HEK293T (cell line): ENCODE results near the gene APOBEC3B.

Experiments
- CTBP1 ChIP-seq: fragments of 450-650 bp; IDR thresholded peaks from 2 replicates; pipeline ENCODE4 v1.6.1; 2016; ENCODE audit warnings: borderline replicate concordance
- FOXM1 ChIP-seq: fragments of 450-650 bp; IDR thresholded peaks from 2 replicates; pipeline ENCODE4 v1.6.1; 2017; ENCODE audit warnings: mild to moderate bottlenecking, borderline replicate concordance
- HDGF ChIP-seq: fragments of 450-650 bp; IDR thresholded peaks from 2 replicates; pipeline ENCODE4 v1.6.1; 2017; ENCODE audit warnings: antibody characterized with exemption, borderline replicate concordance
- LEF1 ChIP-seq: fragments of 450-650 bp; IDR thresholded peaks from 2 replicates; pipeline ENCODE4 v1.6.1; 2017; ENCODE audit warnings: mild to moderate bottlenecking, borderline replicate concordance
- SP1 ChIP-seq: fragments of 450-650 bp; IDR thresholded peaks from 2 replicates; pipeline ENCODE4 v1.6.1; 2017

- no peak for TF ChIP-seq CTBP1
- no peak for TF ChIP-seq FOXM1
- no peak for TF ChIP-seq SP1
- no peak for TF ChIP-seq LEF1
- no peak for TF ChIP-seq HDGF
Measured at GRCh38 chr22:38964306-38964705, 17.8 kb upstream of the APOBEC3B start.
